DND-41 (cell line): ENCODE measurements around the gene METTL4.

Experiments
- ATAC-seq: fragments of 200-7000 bp; cut with Tn5 transposase; 3 replicates; pipeline ENCODE4 v1.9.1; 2021; ENCODE audit warnings: low read depth; ENCODE audit not compliant: insufficient read depth
- DNase-seq: peaks from one replicate; pipeline ENCODE4 v3.0.0-alpha.2; 2020
- H2AFZ ChIP-seq: 2 replicates; pipeline ENCODE4 v1.6.0; 2012; ENCODE audit warnings: low read depth, low read length
- H3K27ac ChIP-seq: 2 replicates; pipeline ENCODE4 v1.5.1; 2012; ENCODE audit warnings: low read length, inconsistent platforms
- H3K27me3 ChIP-seq: fragments of 200-600 bp; sonication (generic); 2 replicates; pipeline ENCODE4 v1.6.0; 2012; ENCODE audit warnings: low read length, mild to moderate bottlenecking, inconsistent platforms; ENCODE audit not compliant: insufficient read depth, poor library complexity
- H3K36me3 ChIP-seq: 2 replicates; pipeline ENCODE4 v1.5.1; 2012; ENCODE audit warnings: low read length, inconsistent platforms; ENCODE audit not compliant: insufficient read depth
- H3K4me1 ChIP-seq: 2 replicates; pipeline ENCODE4 v1.5.1; 2012; ENCODE audit warnings: mild to moderate bottlenecking, low read length; ENCODE audit not compliant: insufficient read depth
- H3K4me2 ChIP-seq: 2 replicates; pipeline ENCODE4 v1.6.0; 2012; ENCODE audit warnings: mild to moderate bottlenecking, moderate library complexity, low read length, inconsistent platforms; ENCODE audit not compliant: insufficient read depth
- H3K4me3 ChIP-seq, 2 experiments: fragments of 200-600 bp in 1 of 2; shearing (Covaris generic) in 1 of 2; 2 replicates each; pipeline ENCODE4 v1.5.1; 2012 to 2016; ENCODE audit warnings: inconsistent platforms in 2 of 2, low read length in 2 of 2, mild to moderate bottlenecking in 2 of 2, low read depth in 1 of 2, moderate library complexity in 1 of 2
- H3K79me2 ChIP-seq: 2 replicates; pipeline ENCODE4 v1.6.0; 2012; ENCODE audit warnings: low read length, inconsistent platforms; ENCODE audit not compliant: insufficient read depth
- H3K9ac ChIP-seq: 2 replicates; pipeline ENCODE4 v1.6.0; 2012; ENCODE audit warnings: low read depth, mild to moderate bottlenecking, inconsistent platforms, low read length, moderate library complexity
- H3K9me3 ChIP-seq: 2 replicates; pipeline ENCODE4 v1.5.1; 2012; ENCODE audit warnings: low read length, moderate library complexity, mild to moderate bottlenecking, inconsistent platforms; ENCODE audit not compliant: insufficient read depth, severe bottlenecking
- H4K20me1 ChIP-seq: 2 replicates; pipeline ENCODE4 v1.6.0; 2012; ENCODE audit warnings: low read length; ENCODE audit not compliant: insufficient read depth
- CTCF ChIP-seq: IDR thresholded peaks from 2 replicates; pipeline ENCODE4 v1.5.1; 2012; ENCODE audit warnings: borderline replicate concordance, low read length, moderate library complexity, mild to moderate bottlenecking; ENCODE audit not compliant: poor library complexity, severe bottlenecking; ENCODE audit errors: extremely low read depth
- EZH2 ChIP-seq: IDR thresholded peaks from 3 replicates; pipeline ENCODE4 v1.6.1; 2012; ENCODE audit warnings: borderline replicate concordance, low read depth, mild to moderate bottlenecking, moderate library complexity, low read length, inconsistent platforms; ENCODE audit not compliant: severe bottlenecking

METTL4 gene

GRCh38 chr18:2612996-2613395 lies 41.7 kb upstream of the METTL4 start:
- H3K9me3 ChIP-seq: no peaks in the 10 kb centered on the region
- H3K4me3 ChIP-seq: no peak overlapping the region
- no peak for TF ChIP-seq CTCF
- no peak for TF ChIP-seq EZH2
- no peaks in the 10 kb centered on the region for H3K79me2 ChIP-seq
- no peak overlapping the region for H2AFZ ChIP-seq
- DNase-seq (no peak), ATAC-seq (no peak)
- H4K20me1 ChIP-seq: no peaks in the 10 kb centered on the region
- H3K4me2 ChIP-seq: no peak overlapping the region
- H3K27ac ChIP-seq: no peak overlapping the region
- H3K4me1 ChIP-seq: no peaks in the 10 kb centered on the region
- no peak overlapping the region for H3K9ac ChIP-seq
- H3K36me3 ChIP-seq: peaks cover 89% of the 10 kb centered on the region
- H3K27me3 ChIP-seq: no peaks in the 10 kb centered on the region

- Histone ChIP-seq H3K4me1 (peaks cover 8% of the 10 kb centered on the region), H4K20me1 (no peaks in the 10 kb centered on the region), H3K4me3 (no peak overlapping the region), H2AFZ (no peak overlapping the region), H3K79me2 (peaks cover 12% of the 10 kb centered on the region), H3K36me3 (peaks cover 83% of the 10 kb centered on the region), H3K27me3 (no peaks in the 10 kb centered on the region), H3K27ac (no peak overlapping the region), H3K9ac (no peak overlapping the region), H3K9me3 (no peaks in the 10 kb centered on the region), H3K4me2 (no peak overlapping the region)
- no peak for ATAC-seq
- TF ChIP-seq CTCF (no peak), EZH2 (no peak)
- no peak for DNase-seq
Measured at GRCh38 chr18:2610549-2610948, 39.2 kb upstream of the METTL4 start.

- H3K36me3 ChIP-seq: peaks cover 74% of the 10 kb centered on the region
- H3K27me3 ChIP-seq: no peaks in the 10 kb centered on the region
- H3K9ac ChIP-seq: no peak overlapping the region
- no peak overlapping the region for H3K27ac ChIP-seq
- ATAC-seq (no peak), DNase-seq (no peak)
- H3K79me2 ChIP-seq: peaks cover 12% of the 10 kb centered on the region
- no peaks in the 10 kb centered on the region for H3K9me3 ChIP-seq
- no peak overlapping the region for H3K4me2 ChIP-seq
- no peak overlapping the region for H3K4me3 ChIP-seq
- TF ChIP-seq CTCF: no peak
- no peak for TF ChIP-seq EZH2
- peaks cover 17% of the 10 kb centered on the region for H3K4me1 ChIP-seq
- H4K20me1 ChIP-seq: no peaks in the 10 kb centered on the region
- no peak overlapping the region for H2AFZ ChIP-seq
Measured at GRCh38 chr18:2609604-2610003, 38.3 kb upstream of the METTL4 start.

- Histone ChIP-seq H3K36me3 (peaks cover 75% of the 10 kb centered on the region), H3K27ac (peak overlapping the region; percentile 97), H3K4me1 (peaks cover 26% of the 10 kb centered on the region), H3K4me2 (peak overlapping the region; percentile 64; the same call in 1 of the 2 replicates), H3K9me3 (no peaks in the 10 kb centered on the region), H3K79me2 (peaks cover 12% of the 10 kb centered on the region), H3K9ac (peak overlapping the region; percentile 46), H4K20me1 (no peaks in the 10 kb centered on the region), H3K4me3 (no peak overlapping the region), H3K27me3 (no peaks in the 10 kb centered on the region), H2AFZ (no peak overlapping the region)
- no peak for TF ChIP-seq EZH2
- no peak for TF ChIP-seq CTCF
- ATAC-seq (no peak), DNase-seq (no peak)
Measured at GRCh38 chr18:2606335-2606734, 35.0 kb upstream of the METTL4 start.
